ENCODE data around the gene FBXL14.

DNA sequence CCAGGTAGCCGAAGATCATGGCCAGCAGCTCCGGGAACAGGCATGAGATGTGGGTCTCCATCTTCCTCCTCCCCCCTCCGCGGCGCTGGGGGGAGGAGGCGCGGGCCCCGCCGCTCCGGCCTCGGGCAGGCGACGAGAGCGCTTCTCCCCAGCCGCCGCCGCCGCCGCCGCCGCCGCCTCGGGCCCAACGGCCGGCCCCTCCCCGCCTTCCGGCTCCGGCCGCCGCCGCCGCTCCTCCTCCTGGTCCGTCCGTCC lies 448 bp downstream of the FBXL14 start:
- no peak for TF ChIP-seq EZH2phosphoT487 (IDR thresholded peaks at IDR 0.05; ENCODE audit: insufficient read depth, low read depth)
- no peak for TF ChIP-seq EZH2 (IDR thresholded peaks at IDR 0.05; ENCODE audit: insufficient read depth, poor library complexity, severe bottlenecking)

Measured in GM23248 (cell line).